ENCODE data around the gene RFLNA.

RFLNA gene

DNA sequence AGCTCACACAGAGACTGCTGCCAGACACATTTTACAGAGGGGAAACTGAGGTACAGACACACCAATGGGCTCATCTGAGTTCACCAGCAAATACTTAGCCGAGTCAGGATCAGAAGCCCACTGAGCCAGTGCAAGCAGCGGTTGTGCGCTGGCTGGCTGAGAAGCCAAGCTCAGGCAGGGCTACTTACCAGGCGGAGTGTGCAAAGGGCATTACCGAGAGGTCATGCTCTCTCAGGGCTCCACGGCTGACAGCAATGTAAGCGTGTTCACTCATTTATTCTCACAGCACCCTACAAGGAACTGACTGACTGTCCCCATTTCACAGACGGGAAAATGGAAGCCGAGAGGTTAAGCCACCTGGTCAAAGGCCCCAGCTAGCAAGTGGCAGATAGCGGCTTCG lies 63.7 kb downstream of the RFLNA start:
- FAIRE-seq (no peak), DNase-seq (ENCODE audit: low spot score) (no peak)

DNA sequence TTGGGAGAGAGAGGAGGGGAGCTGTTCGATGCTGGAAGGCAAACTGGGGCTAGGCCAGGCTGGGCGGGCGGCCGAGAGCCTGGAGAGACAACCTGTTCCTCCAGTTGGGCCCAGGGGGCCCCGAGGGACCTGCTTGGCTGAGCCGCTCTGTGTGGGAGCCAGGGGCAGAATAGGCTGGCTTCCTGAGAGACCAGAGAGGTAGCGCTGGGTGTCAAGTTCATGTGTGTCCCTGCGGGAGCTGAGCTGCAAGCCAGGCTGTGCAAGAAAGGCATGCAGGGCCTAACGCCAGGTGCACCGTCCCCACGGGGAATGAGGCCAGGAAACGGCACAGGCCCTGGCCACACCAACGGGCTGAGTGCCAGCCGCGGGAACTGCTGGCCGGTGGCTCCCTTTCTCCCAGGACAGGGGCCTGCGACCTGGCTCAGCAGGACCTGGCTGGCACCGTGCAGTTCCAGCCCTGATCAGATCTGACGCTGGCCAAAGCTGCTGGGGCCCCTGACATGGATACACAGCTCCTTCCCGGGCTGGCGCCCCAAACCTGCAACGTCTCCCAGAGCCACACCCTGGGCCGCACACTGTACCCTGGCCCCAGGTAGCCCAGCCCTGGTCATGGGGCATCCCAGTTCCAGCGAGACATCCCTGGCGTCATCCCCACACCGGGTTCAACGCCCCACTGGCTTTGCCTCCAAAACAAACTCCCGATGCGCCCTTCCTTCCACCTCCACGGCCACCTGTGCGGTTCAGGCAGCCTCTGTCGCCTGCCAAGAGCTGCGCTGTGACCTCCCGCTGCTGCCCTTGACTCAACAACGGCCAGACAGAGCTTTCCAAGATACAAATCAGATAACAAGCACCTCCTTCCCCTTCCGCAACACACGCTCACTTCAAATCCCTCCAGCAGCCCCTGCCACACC lies 65.0 kb downstream of the RFLNA start:
- DNase-seq (ENCODE audit: low spot score) (no peak), FAIRE-seq (no peak)

DNA sequence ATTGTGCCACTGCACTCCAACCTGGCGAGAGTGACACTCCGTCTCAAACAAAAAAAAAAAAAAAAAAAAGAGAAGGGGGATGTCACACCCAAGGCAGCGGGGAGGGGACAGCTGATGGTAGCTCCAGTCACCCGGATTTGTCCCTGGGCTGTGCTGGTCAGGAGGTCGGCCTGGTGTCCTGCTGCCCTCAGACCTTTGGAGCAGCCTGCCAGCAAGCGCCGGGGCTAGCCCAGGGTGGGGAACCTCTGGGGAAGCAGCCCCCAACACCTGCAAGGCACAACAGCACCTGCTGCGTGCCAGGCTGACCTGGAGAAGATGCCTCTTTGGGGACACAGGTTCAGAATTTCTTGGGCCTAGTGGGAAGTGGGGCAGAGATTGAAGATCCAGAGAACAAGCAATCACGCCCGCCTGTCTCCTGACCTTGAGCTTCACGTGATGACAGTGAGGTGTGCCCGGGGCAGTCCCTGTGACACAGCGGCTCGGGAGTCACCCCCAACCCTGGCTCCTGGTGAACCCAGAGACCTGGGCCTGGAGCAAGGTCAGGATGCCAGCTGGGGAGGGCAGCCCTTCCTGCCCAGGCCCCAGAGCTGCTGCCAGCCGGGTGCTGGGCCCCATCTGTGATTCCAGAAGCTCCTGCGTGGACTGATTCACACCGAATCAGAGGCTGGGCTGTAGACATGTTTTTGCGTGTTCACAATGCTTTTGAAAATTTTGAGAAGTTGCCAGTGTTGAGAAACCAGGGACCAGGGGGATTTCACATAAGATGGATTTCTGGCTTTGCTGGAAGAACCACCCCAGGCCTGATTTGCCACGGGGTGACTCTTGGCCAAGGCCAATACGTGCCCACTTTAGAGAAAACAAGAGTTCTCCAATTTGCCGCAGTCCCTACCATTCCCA lies 66.4 kb downstream of the RFLNA start:
- no peak for FAIRE-seq

DNA sequence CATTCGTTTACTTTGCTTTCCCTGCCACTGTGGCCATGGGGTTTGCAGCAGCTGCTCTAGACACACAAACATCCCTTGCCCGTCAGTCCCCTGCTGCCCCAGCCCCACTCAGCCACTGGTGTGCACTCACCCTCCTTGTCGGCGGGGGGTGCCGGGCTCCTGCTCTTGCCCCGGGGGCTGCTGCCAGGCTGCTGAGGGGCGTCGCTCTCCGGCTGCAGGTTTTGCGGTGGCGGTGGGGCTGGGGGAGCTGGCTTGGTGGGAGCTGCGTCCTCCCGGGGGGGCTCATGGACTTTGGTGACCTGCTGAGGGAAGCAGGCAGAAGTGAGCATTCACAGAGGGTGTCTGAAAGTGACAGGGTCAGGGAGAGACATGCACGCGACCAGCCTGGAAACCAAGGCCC lies 67.1 kb downstream of the RFLNA start:
- DNase-seq (ENCODE audit: low spot score): no peak
- FAIRE-seq: no peak

More for the DNA sequence above, 66.4 kb downstream of the RFLNA start:
- DNase-seq (ENCODE audit: low spot score): no peak

DNA sequence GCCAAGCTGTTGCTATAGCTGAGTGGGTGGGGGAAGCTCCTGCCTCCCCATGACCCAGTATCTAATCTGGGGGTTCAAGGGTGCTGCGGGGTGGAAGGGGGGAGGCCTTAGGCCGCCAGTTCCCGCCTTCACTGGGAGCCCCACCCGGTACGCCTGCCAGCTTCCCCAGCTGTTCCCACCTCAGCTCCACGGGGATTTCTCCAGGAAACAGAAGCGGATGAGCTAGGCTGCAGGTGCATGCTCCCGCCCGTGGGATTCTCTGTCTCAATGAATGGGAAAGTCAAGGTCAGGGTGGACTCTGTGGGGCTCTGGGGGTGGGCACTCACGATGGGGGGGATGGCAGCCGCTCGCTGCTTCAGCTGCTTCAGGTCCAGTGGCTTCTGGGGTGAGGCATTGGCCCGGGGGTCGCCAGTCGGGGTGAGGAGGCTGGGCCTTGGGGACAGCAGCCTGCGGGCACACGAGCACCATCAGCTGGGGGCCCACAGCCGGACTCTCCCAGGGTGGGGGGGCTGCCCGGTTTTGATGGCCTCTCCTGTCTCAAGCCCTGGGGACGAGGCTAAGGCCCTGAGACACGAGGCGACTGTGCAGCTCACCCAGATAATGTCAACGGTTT lies 68.6 kb downstream of the RFLNA start:
- FAIRE-seq (no peak), DNase-seq (ENCODE audit: low spot score) (no peak)

DNA sequence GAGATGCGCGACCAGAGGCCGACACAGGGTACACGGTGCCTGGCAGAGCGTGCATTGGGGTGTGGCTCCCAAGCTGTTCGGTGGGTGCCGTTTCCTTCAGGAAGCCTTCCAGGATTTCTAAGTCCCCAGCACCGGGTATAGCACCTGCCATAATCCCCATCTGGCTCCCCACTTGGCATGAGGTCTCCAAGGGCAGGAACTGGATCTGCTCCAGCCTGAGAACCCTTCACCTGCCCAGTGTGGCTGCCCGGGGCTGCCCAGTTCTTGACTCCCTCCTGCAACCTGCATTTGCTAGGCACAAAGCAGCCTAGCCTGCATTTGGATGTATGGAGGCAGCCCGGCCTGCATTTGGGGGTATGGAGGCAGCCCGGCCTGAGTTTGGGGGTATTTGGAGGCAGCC lies 69.7 kb downstream of the RFLNA start:
- FAIRE-seq (no peak), DNase-seq (ENCODE audit: low spot score) (no peak)
